ENCODE measurements around the gene PTGER2.

PTGER2 gene

GRCh38 chr14:52377940-52378339 lies 63.8 kb downstream of the PTGER2 start:
- no peak for DNase-seq (ENCODE audit: low spot score)
